ENCODE results near the gene PADI1. TPM values are rescaled to one million over a fixed set of nuclear protein-coding genes. Genes with fewer than 3 reads are reported as not detected.

The PADI1 gene
- total and polyA plus RNA-seq, 2 donors (not counting 1 experiment from before 2014, with no cell fraction given) = not detected

- no peaks in the 10 kb centered on the region for H3K4me1 ChIP-seq (ENCODE audit: control insufficient read depth in 2 of 2, insufficient read depth in 2 of 2, low read length in 2 of 2)
- no peaks in the 10 kb centered on the region for H3K27me3 Mint-ChIP-seq
- no peak for TF ChIP-seq CTCF (IDR thresholded peaks at IDR 0.05)
- no peak for TF ChIP-seq EZH2 (IDR thresholded peaks at IDR 0.05; ENCODE audit: borderline replicate concordance, insufficient read depth, low read depth, low read length, poor library complexity, severe bottlenecking)
- no peak overlapping the region for H3K4me2 ChIP-seq (replicated peaks; ENCODE audit: low read depth, low read length, poor library complexity, severe bottlenecking)
- H3K27ac Mint-ChIP-seq = no peak overlapping the region
- H3K79me2 ChIP-seq (ENCODE audit: control insufficient read depth, insufficient read depth, low read length) = no peaks in the 10 kb centered on the region
- H3K4me3 Mint-ChIP-seq = no peak overlapping the region
- DNase-seq = no peak
- H2AFZ ChIP-seq (ENCODE audit: insufficient read depth, low read depth, low read length, poor library complexity, severe bottlenecking) = no peak overlapping the region
- intact Hi-C loops (cut with micrococcal nuclease) = no loop called here
- H3K27me3 ChIP-seq (replicated peaks in 1 of 4; ENCODE audit: control extremely low read depth in 1 of 4, control insufficient read depth in 3 of 4, insufficient read depth in 4 of 4, low read length in 3 of 4) = peaks cover 0 to 4% (median 0%) of the 10 kb centered on the region in 4 experiments
- no peak overlapping the region for H3K9ac ChIP-seq (ENCODE audit: low read length)
- no peaks in the 10 kb centered on the region for H3K9me3 Mint-ChIP-seq (ENCODE audit: insufficient read depth)
- H3K4me1 Mint-ChIP-seq = no peaks in the 10 kb centered on the region
- H3K4me3 ChIP-seq (ENCODE audit: control extremely low read depth in 1 of 5, extremely low read depth in 1 of 5, insufficient read depth in 1 of 5, low read depth in 2 of 5, low read length in 4 of 5) = no peak overlapping the region
- ChIA-PET POLR2A (no interaction called here), CTCF (no interaction called here)
- no peaks in the 10 kb centered on the region for H3K36me3 ChIP-seq (replicated peaks in 1 of 2; ENCODE audit: control extremely low read depth in 1 of 2, control insufficient read depth in 1 of 2, extremely low read depth in 1 of 2, insufficient read depth in 2 of 2, low read length in 1 of 2)
- H3K27ac ChIP-seq (ENCODE audit: low read length in 2 of 2) = no peak overlapping the region
- peaks cover 0 to 7% (median 0%) of the 10 kb centered on the region in 3 donors for H3K9me3 ChIP-seq (ENCODE audit: control extremely low read depth in 1 of 3, control insufficient read depth in 2 of 3, insufficient read depth in 1 of 3, low read length in 2 of 3)
- ATAC-seq (ENCODE audit: low read depth) = no peak
- no peaks in the 10 kb centered on the region for H4K20me1 ChIP-seq (ENCODE audit: control insufficient read depth, insufficient read depth, low read length, poor library complexity, severe bottlenecking)
These were observed 59.0 kb downstream of the PADI1 start for GRCh38 chr1:17263936-17264335.

- POLR2A ChIA-PET = no interaction called here
- H3K27me3 ChIP-seq (replicated peaks in 1 of 4; ENCODE audit: control extremely low read depth in 1 of 4, control insufficient read depth in 3 of 4, insufficient read depth in 4 of 4, low read length in 3 of 4) = peaks cover 0 to 4% (median 0%) of the 10 kb centered on the region in 4 experiments
- no peak overlapping the region for H3K9ac ChIP-seq (ENCODE audit: low read length)
- H3K4me3 ChIP-seq (ENCODE audit: control extremely low read depth in 1 of 5, extremely low read depth in 1 of 5, insufficient read depth in 1 of 5, low read depth in 2 of 5, low read length in 4 of 5) = no peak overlapping the region
- H2AFZ ChIP-seq (ENCODE audit: insufficient read depth, low read depth, low read length, poor library complexity, severe bottlenecking) = no peak overlapping the region
- intact Hi-C loops (cut with micrococcal nuclease) = no loop called here
- H3K4me1 Mint-ChIP-seq = no peaks in the 10 kb centered on the region
- no peaks in the 10 kb centered on the region for H3K27me3 Mint-ChIP-seq
- CTCF ChIA-PET = no interaction called here
- WGBS (ENCODE audit: insufficient coverage) = 90% methylated on average over 4 of the region's 5 CpGs
- H3K4me1 ChIP-seq (ENCODE audit: control insufficient read depth in 2 of 2, insufficient read depth in 2 of 2, low read length in 2 of 2) = no peaks in the 10 kb centered on the region
- no peaks in the 10 kb centered on the region for H4K20me1 ChIP-seq (ENCODE audit: control insufficient read depth, insufficient read depth, low read length, poor library complexity, severe bottlenecking)
- no peaks in the 10 kb centered on the region for H3K9me3 Mint-ChIP-seq (ENCODE audit: insufficient read depth)
- no peak overlapping the region for H3K4me2 ChIP-seq (replicated peaks; ENCODE audit: low read depth, low read length, poor library complexity, severe bottlenecking)
- H3K9me3 ChIP-seq (ENCODE audit: control extremely low read depth in 1 of 3, control insufficient read depth in 2 of 3, insufficient read depth in 1 of 3, low read length in 2 of 3) = peaks cover 0 to 7% (median 0%) of the 10 kb centered on the region in 3 donors
- TF ChIP-seq CTCF (IDR thresholded peaks at IDR 0.05) (no peak), EZH2 (IDR thresholded peaks at IDR 0.05; ENCODE audit: borderline replicate concordance, insufficient read depth, low read depth, low read length, poor library complexity, severe bottlenecking) (no peak)
- no peaks in the 10 kb centered on the region for H3K79me2 ChIP-seq (ENCODE audit: control insufficient read depth, insufficient read depth, low read length)
- ATAC-seq (ENCODE audit: low read depth) (no peak), DNase-seq (no peak)
- H3K4me3 Mint-ChIP-seq = no peak overlapping the region
- no peak overlapping the region for H3K27ac ChIP-seq (ENCODE audit: low read length in 2 of 2)
- no peak overlapping the region for H3K27ac Mint-ChIP-seq
- H3K36me3 ChIP-seq (replicated peaks in 1 of 2; ENCODE audit: control extremely low read depth in 1 of 2, control insufficient read depth in 1 of 2, extremely low read depth in 1 of 2, insufficient read depth in 2 of 2, low read length in 1 of 2) = no peaks in the 10 kb centered on the region
These were observed 59.5 kb downstream of the PADI1 start for GRCh38 chr1:17264470-17264869.

Data from B cell (primary cell).